Measurements from ENCODE around the gene PMF1. TPM values are rescaled to one million over a fixed set of nuclear protein-coding genes. Genes with fewer than 3 reads are reported as not detected.

PMF1 gene
- total and polyA plus RNA-seq, 2 donors (not counting 3 experiments of a cell fraction or from before 2014, with no cell fraction given), result 58.4 to 134 TPM

GRCh38 chr1:156193208-156193487 lies 19.7 kb upstream of the PMF1 start:
- Histone ChIP-seq H3K9ac (replicated peaks; ENCODE audit: extremely low read depth, insufficient read depth, low read length) (peak overlapping the region; percentile 88), H2AFZ (ENCODE audit: low read depth, low read length) (peak overlapping the region; percentile 72), H3K36me3 (ENCODE audit: control insufficient read depth in 2 of 2, extremely low read depth in 1 of 2, insufficient read depth in 2 of 2, low read length in 2 of 2) (no peaks in the 10 kb centered on the region), H3K9me1 (replicated peaks; ENCODE audit: control insufficient read depth, extremely low read depth, insufficient read depth, low read length) (no peaks in the 10 kb centered on the region), H3K27me3 (ENCODE audit: control insufficient read depth in 2 of 2, insufficient read depth in 2 of 2, low read length in 2 of 2) (no peaks in the 10 kb centered on the region), H3K4me1 (ENCODE audit: control insufficient read depth, extremely low read depth, insufficient read depth, low read length) (peaks cover 9% of the 10 kb centered on the region), H3K79me2 (ENCODE audit: control insufficient read depth, insufficient read depth, low read length) (peaks cover 36% of the 10 kb centered on the region), H3K4me3 (replicated peaks in 1 of 3; ENCODE audit: insufficient read depth in 1 of 3, low read depth in 1 of 3, low read length in 3 of 3) (peak overlapping the region in 2 of 3 experiments; percentile 54 to 64), H3K4me2 (ENCODE audit: insufficient read depth, low read length) (peak overlapping the region; percentile 79), H4K20me1 (replicated peaks; ENCODE audit: control insufficient read depth, extremely low read depth, insufficient read depth, low read length) (no peaks in the 10 kb centered on the region), H3K9me3 (replicated peaks; ENCODE audit: control insufficient read depth, insufficient read depth, low read length) (no peaks in the 10 kb centered on the region), H3K27ac (ENCODE audit: insufficient read depth, low read depth, low read length) (peak overlapping the region; percentile 86)
- intact Hi-C loops (cut with micrococcal nuclease) (loop anchor here (1.0 to 5.0 kb wide), 4 partner anchors 20 to 47 kb away; partner anchors contain the start of gene PMF1), dilution Hi-C loops (cut with MboI; ENCODE audit: extremely low pct_ligation_motif_present, low sequenced_read_pairs) (no loop called here)
- ChIA-PET POLR2A (interaction anchor here (2.1 kb wide), 1 partner anchor 20 kb away, joined by 10 read pairs; the partner anchor contains the start of gene PMF1), CTCF (interaction anchor here (1.0 to 2.9 kb wide), 6 partner anchors 20 to 50 kb away, joined by 3 to 20 read pairs (median 8); no protein-coding TSS in a partner anchor)
- no peak for TF ChIP-seq GATA2 (IDR thresholded peaks at IDR 0.05; ENCODE audit: insufficient read depth, insufficient read length, low read depth, low read length)
- TF ChIP-seq JUN (IDR thresholded peaks at IDR 0.05; ENCODE audit: borderline replicate concordance, insufficient read depth, insufficient read length, low read depth), result no peak
- no peak for TF ChIP-seq FOS (IDR thresholded peaks at IDR 0.05; ENCODE audit: borderline replicate concordance, insufficient read depth, low read length)
- TF ChIP-seq POLR2A (IDR thresholded peaks at IDR 0.05; ENCODE audit: low read depth, low read length), result no peak
- TF ChIP-seq POLR2AphosphoS5 (IDR thresholded peaks at IDR 0.05; ENCODE audit: insufficient read depth, low read depth, low read length), result no peak
- no peak for TF ChIP-seq CTCF (IDR thresholded peaks at IDR 0.05; ENCODE audit: extremely low read depth in 1 of 2, insufficient read depth in 1 of 2, low read depth in 1 of 2, low read length in 2 of 2)
- no peak for TF ChIP-seq MAX (IDR thresholded peaks at IDR 0.05; ENCODE audit: insufficient read depth, insufficient read length)
- no peak for TF ChIP-seq EZH2 (IDR thresholded peaks at IDR 0.05; ENCODE audit: borderline replicate concordance, low read depth, low read length, severe bottlenecking)
- TF ChIP-seq MYC (IDR thresholded peaks at IDR 0.05; ENCODE audit: low read depth, low read length), result no peak
- no peak for FAIRE-seq
- no TSS peak for BruUV-seq (replicated peaks)
- no peak for DNase-seq (ENCODE audit: low read depth, low spot score)

Data from endothelial cell of umbilical vein (primary cell).